Endothelial cell of umbilical vein (primary cell): ENCODE data around the gene GFRA3. TPM values are rescaled to one million over a fixed set of nuclear protein-coding genes. Genes with fewer than 3 reads are reported as not detected.

Source experiments
- BruUV-seq: library from RNA; stranded (reverse); fragments of 400-500 nt; replicated peaks from 2 replicates; lab custom pipeline; 2021; lab: Mats Ljungman, UMichigan
- CTCF ChIA-PET: fragments of 300-600, 350-600 bp; sonication (Branson Sonifier 250); formaldehyde crosslinking; loops from one replicate; lab custom pipeline; 2021; ENCODE audit warnings: antibody characterized with exemption, inconsistent platforms; lab: Charles Lee
- POLR2A ChIA-PET: fragments of 300-600, 350-600 bp; sonication (Branson Sonifier 250); formaldehyde crosslinking; loops from one replicate; lab custom pipeline; 2021; ENCODE audit warnings: antibody characterized with exemption, inconsistent platforms; lab: Charles Lee
- DNase-seq: peaks from one replicate; pipeline ENCODE4 v3.0.0-alpha.2; 2011; ENCODE audit warnings: low read depth, low spot score
- FAIRE-seq: peaks from 2 replicates; lab custom pipeline; 2011; peaks lifted over from hg19 to GRCh38; lab: Jason Lieb, UNC
- H2AFZ ChIP-seq: 2 replicates; pipeline ENCODE4 v1.6.0; 2012; ENCODE audit warnings: low read depth, low read length, control low read depth, inconsistent platforms
- H3K27ac ChIP-seq: 2 replicates; pipeline ENCODE4 v1.5.1; 2011; ENCODE audit warnings: low read depth, mild to moderate bottlenecking, control low read depth, low read length, moderate library complexity; ENCODE audit not compliant: insufficient read depth
- H3K27me3 ChIP-seq, 2 experiments: 2 replicates each; pipeline versions ENCODE4 v1.6.0 to v1.6.1; 2011; ENCODE audit warnings: low read length in 2 of 2, mixed read lengths in 1 of 2; ENCODE audit not compliant: control insufficient read depth in 2 of 2, insufficient read depth in 2 of 2
- H3K36me3 ChIP-seq, 2 experiments: 2 replicates in 1 of 2; 3 replicates in 1 of 2; pipeline ENCODE4 v1.5.1; 2011; ENCODE audit warnings: low read length in 2 of 2, mild to moderate bottlenecking in 1 of 2, moderate library complexity in 1 of 2; ENCODE audit not compliant: control insufficient read depth in 2 of 2, insufficient read depth in 2 of 2; ENCODE audit errors: extremely low read depth in 1 of 2
- H3K4me1 ChIP-seq: 3 replicates; pipeline ENCODE4 v1.5.1; 2011; ENCODE audit warnings: mild to moderate bottlenecking, low read length; ENCODE audit not compliant: control insufficient read depth, insufficient read depth; ENCODE audit errors: extremely low read depth
- H3K4me2 ChIP-seq: 2 replicates; pipeline ENCODE4 v1.6.1; 2011; ENCODE audit warnings: low read length, control low read depth, mixed read lengths; ENCODE audit not compliant: insufficient read depth
- H3K4me3 ChIP-seq, 3 experiments: fragments of 200-600 bp in 1 of 3; sonication (generic), shearing (Covaris generic) in 1 of 3; replicated peaks in 1 of 3; 2 replicates each; pipeline ENCODE4 v1.5.1; 2011 to 2016; ENCODE audit warnings: control low read depth in 3 of 3, low read length in 3 of 3, mild to moderate bottlenecking in 2 of 3, inconsistent platforms in 1 of 3, low read depth in 1 of 3, moderate library complexity in 1 of 3; ENCODE audit not compliant: insufficient read depth in 1 of 3
- H3K79me2 ChIP-seq: 2 replicates; pipeline ENCODE4 v1.6.0; 2012; ENCODE audit warnings: low read length, inconsistent platforms; ENCODE audit not compliant: control insufficient read depth, insufficient read depth
- H3K9ac ChIP-seq: replicated peaks from 2 replicates; pipeline ENCODE3; 2011; ENCODE audit warnings: low read length, control low read depth; ENCODE audit not compliant: insufficient read depth; ENCODE audit errors: extremely low read depth
- H3K9me1 ChIP-seq: replicated peaks from 3 replicates; pipeline ENCODE4 v1.6.0; 2011; ENCODE audit warnings: mild to moderate bottlenecking, low read length; ENCODE audit not compliant: control insufficient read depth, insufficient read depth; ENCODE audit errors: extremely low read depth
- H3K9me3 ChIP-seq: replicated peaks from 2 replicates; pipeline ENCODE4 v1.5.1; 2012; ENCODE audit warnings: low read length, inconsistent platforms; ENCODE audit not compliant: control insufficient read depth, insufficient read depth
- H4K20me1 ChIP-seq: replicated peaks from 2 replicates; pipeline ENCODE3; 2011; ENCODE audit warnings: mild to moderate bottlenecking, low read length; ENCODE audit not compliant: control insufficient read depth, insufficient read depth; ENCODE audit errors: extremely low read depth
- EZH2 ChIP-seq: IDR thresholded peaks from 2 replicates; pipeline ENCODE4 v1.6.1; 2012; ENCODE audit warnings: borderline replicate concordance, low read depth, mild to moderate bottlenecking, moderate library complexity, low read length, inconsistent platforms; ENCODE audit not compliant: severe bottlenecking
- FOS ChIP-seq: IDR thresholded peaks from 2 replicates; pipeline ENCODE4 v1.6.1; 2011; ENCODE audit warnings: mild to moderate bottlenecking, low read length, moderate library complexity, borderline replicate concordance; ENCODE audit not compliant: insufficient read depth
- GATA2 ChIP-seq: IDR thresholded peaks from 2 replicates; pipeline ENCODE4 v1.7.0; 2011; ENCODE audit warnings: low read depth, mild to moderate bottlenecking, moderate library complexity, mixed read lengths, low read length; ENCODE audit not compliant: insufficient read length, insufficient read depth
- JUN ChIP-seq: IDR thresholded peaks from 2 replicates; pipeline ENCODE4 v1.6.1; 2011; ENCODE audit warnings: borderline replicate concordance, low read depth; ENCODE audit not compliant: insufficient read length, insufficient read depth
- MYC ChIP-seq: IDR thresholded peaks from one replicate; pipeline ENCODE4 v1.6.1; 2011; ENCODE audit warnings: mild to moderate bottlenecking, low read depth, low read length
- POLR2A ChIP-seq: IDR thresholded peaks from 2 replicates; pipeline ENCODE4 v1.6.1; 2012; ENCODE audit warnings: low read depth, mild to moderate bottlenecking, control low read depth, low read length
- POLR2AphosphoS5 ChIP-seq: IDR thresholded peaks from 2 replicates; pipeline ENCODE4 v1.6.1; 2012; ENCODE audit warnings: low read depth, mild to moderate bottlenecking, control low read depth, low read length, moderate library complexity; ENCODE audit not compliant: insufficient read depth
- dilution Hi-C: fragments of 300-500 bp; cut with MboI; formaldehyde crosslinking; loops from one replicate; pipeline ENCODE4 v1.15.0; 2019; ENCODE audit warnings: low sequenced_read_pairs; ENCODE audit not compliant: extremely low pct_ligation_motif_present
- intact Hi-C: fragments of 100-400 bp; cut with micrococcal nuclease; formaldehyde crosslinking; loops from one replicate; pipeline ENCODE4 v1.10.0; 2022
- polyA plus RNA-seq, 4 experiments: library from polyadenylated mRNA; depleted of rRNA in 3 of 4; stranded (reverse) in 3 of 4; unstranded in 1 of 4; fragments of >200 nt; gene quantifications; 2 replicates each; pipeline versions ENCODE4 v1.2.1 to v1.2.3, GENCODE V29; 2011 to 2012; ENCODE audit warnings: missing spikeins in 1 of 4
- total RNA-seq: library from RNA; stranded (reverse); gene quantifications from 2 replicates; pipeline ENCODE4 v1.2.3, GENCODE V29; 2021
- TF ChIP-seq, protein P1 (sequence below): IDR thresholded peaks from 2 replicates; pipeline ENCODE4 v1.6.1; 2011; ENCODE audit not compliant: insufficient read depth, insufficient read length
- TF ChIP-seq, protein P2 (sequence below), 2 donors: IDR thresholded peaks; 1 replicate in 1 of 2; 2 replicates in 1 of 2; pipeline ENCODE4 v1.5.1; 2011; ENCODE audit warnings: low read length in 2 of 2, mild to moderate bottlenecking in 2 of 2, moderate library complexity in 2 of 2, control low read depth in 1 of 2, inconsistent platforms in 1 of 2, low read depth in 1 of 2; ENCODE audit not compliant: insufficient read depth in 1 of 2; ENCODE audit errors: extremely low read depth in 1 of 2

Gene GFRA3
- total and polyA plus RNA-seq, 2 donors (not counting 3 experiments of a cell fraction or from before 2014, with no cell fraction given) = 0.10 TPM; not detected in 1

DNA sequence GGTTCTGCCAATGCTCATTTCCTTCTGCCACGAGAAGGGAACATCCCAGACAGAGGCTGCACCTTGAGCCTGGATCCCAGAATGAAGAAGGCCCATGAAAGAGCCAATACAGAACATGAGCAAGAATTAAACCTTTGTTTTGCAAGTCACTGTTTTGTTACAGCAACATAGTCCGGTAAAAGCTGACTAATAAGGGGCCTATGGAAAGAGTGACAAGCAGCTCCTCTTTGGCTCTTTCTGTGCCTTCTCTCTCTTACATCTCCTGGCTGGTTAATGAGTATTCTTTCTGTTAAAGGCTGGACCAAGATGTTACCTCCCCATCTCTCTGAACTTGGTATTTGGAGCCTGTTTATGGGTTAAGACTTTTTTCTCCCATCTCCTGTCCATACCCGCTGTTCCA lies 10.8 kb downstream of the GFRA3 start:
- H4K20me1 ChIP-seq = no peaks in the 10 kb centered on the region
- H3K4me3 ChIP-seq = no peak overlapping the region
- FAIRE-seq = no peak
- H3K9me1 ChIP-seq = no peaks in the 10 kb centered on the region
- H3K4me1 ChIP-seq = peaks cover 2% of the 10 kb centered on the region
- no TSS peak for BruUV-seq
- intact Hi-C loops (no loop called here), dilution Hi-C loops (no loop called here)
- no peaks in the 10 kb centered on the region for H3K9me3 ChIP-seq
- DNase-seq = no peak
- H2AFZ ChIP-seq = no peak overlapping the region
- H3K27ac ChIP-seq = no peak overlapping the region
- ChIA-PET POLR2A (no interaction called here), CTCF (interaction anchor here (1.1 to 1.9 kb wide), 2 partner anchors 13 to 41 kb away, joined by 3 to 5 read pairs; no protein-coding TSS in a partner anchor)
- H3K9ac ChIP-seq = no peak overlapping the region
- H3K27me3 ChIP-seq = peaks cover 2 to 5% of the 10 kb centered on the region in 2 experiments
- TF ChIP-seq, protein P1, sequence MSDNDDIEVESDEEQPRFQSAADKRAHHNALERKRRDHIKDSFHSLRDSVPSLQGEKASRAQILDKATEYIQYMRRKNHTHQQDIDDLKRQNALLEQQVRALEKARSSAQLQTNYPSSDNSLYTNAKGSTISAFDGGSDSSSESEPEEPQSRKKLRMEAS = no peak
- TF ChIP-seq JUN = no peak
- TF ChIP-seq FOS = no peak
- no peak for TF ChIP-seq POLR2A
- TF ChIP-seq, protein P2, sequence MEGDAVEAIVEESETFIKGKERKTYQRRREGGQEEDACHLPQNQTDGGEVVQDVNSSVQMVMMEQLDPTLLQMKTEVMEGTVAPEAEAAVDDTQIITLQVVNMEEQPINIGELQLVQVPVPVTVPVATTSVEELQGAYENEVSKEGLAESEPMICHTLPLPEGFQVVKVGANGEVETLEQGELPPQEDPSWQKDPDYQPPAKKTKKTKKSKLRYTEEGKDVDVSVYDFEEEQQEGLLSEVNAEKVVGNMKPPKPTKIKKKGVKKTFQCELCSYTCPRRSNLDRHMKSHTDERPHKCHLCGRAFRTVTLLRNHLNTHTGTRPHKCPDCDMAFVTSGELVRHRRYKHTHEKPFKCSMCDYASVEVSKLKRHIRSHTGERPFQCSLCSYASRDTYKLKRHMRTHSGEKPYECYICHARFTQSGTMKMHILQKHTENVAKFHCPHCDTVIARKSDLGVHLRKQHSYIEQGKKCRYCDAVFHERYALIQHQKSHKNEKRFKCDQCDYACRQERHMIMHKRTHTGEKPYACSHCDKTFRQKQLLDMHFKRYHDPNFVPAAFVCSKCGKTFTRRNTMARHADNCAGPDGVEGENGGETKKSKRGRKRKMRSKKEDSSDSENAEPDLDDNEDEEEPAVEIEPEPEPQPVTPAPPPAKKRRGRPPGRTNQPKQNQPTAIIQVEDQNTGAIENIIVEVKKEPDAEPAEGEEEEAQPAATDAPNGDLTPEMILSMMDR (IDR thresholded peaks at IDR 0.05; ENCODE audit: extremely low read depth in 1 of 2, insufficient read depth in 1 of 2, low read depth in 1 of 2, low read length in 2 of 2) = no peak
- no peak for TF ChIP-seq EZH2
- no peak for TF ChIP-seq MYC
- TF ChIP-seq POLR2AphosphoS5 = no peak
- TF ChIP-seq GATA2 = no peak
- H3K79me2 ChIP-seq = no peaks in the 10 kb centered on the region
- no peaks in the 10 kb centered on the region for H3K36me3 ChIP-seq
- H3K4me2 ChIP-seq = no peak overlapping the region
